HG02943 (cell line): ENCODE data around the gene NOP14.
"Not testable (repeated sequence)": the region's sequence is repeated elsewhere in the genome, so short reads cannot be mapped to it uniquely, and the experiment has no call there.

Experiments
- ATAC-seq: cut with Tn5 transposase; IDR thresholded peaks from one replicate; pipeline ENCODE4 v1.9.1; 2021; ENCODE audit warnings: mild to moderate bottlenecking, low read depth, moderate library complexity; ENCODE audit not compliant: unreplicated experiment

NOP14 gene

GRCh38 chr4:2943364-2944090 lies 19.7 kb downstream of the NOP14 start:
- ATAC-seq = no peak

- no peak for ATAC-seq
Observed at GRCh38 chr4:2942532-2943363, 20.5 kb downstream of the NOP14 start.

GRCh38 chr4:2942037-2942531 lies 21.1 kb downstream of the NOP14 start:
- no peak for ATAC-seq

- ATAC-seq = no peak
Observed at GRCh38 chr4:2941138-2942036, 21.8 kb downstream of the NOP14 start.

GRCh38 chr4:2940267-2941137 lies 22.7 kb downstream of the NOP14 start:
- no peak for ATAC-seq

GRCh38 chr4:2939383-2940243 lies 23.6 kb downstream of the NOP14 start:
- ATAC-seq = no peak

GRCh38 chr4:2938906-2939305 lies 24.3 kb downstream of the NOP14 start:
- no peak for ATAC-seq

- not testable (repeated sequence) for ATAC-seq
Observed at GRCh38 chr4:2938411-2938810, 24.8 kb downstream of the NOP14 start.

GRCh38 chr4:2937986-2938385 lies 25.2 kb downstream of the NOP14 start:
- ATAC-seq = no peak

GRCh38 chr4:2937146-2937857 lies 25.9 kb downstream of the NOP14 start:
- ATAC-seq = no peak

- ATAC-seq = no peak
Observed at GRCh38 chr4:2936773-2937145, 26.4 kb downstream of the NOP14 start.

GRCh38 chr4:2935762-2936743 lies 27.2 kb downstream of the NOP14 start:
- ATAC-seq = no peak

- no peak for ATAC-seq
Observed at GRCh38 chr4:2934813-2935761, 28.1 kb downstream of the NOP14 start.

GRCh38 chr4:2934077-2934812 lies 29.0 kb downstream of the NOP14 start:
- no peak for ATAC-seq

- no peak for ATAC-seq
Observed at GRCh38 chr4:2933566-2934076, 29.6 kb downstream of the NOP14 start.
